Keratinocyte (primary cell): Measurements from ENCODE around the gene HEMK1. TPM values are rescaled to one million over a fixed set of nuclear protein-coding genes. Genes with fewer than 3 reads are reported as not detected.

ENCODE experiments used
- DNase-seq: peaks from one replicate; pipeline ENCODE4 v3.0.0-alpha.2; 2011; ENCODE audit warnings: low read depth, missing footprints, low spot score
- FAIRE-seq: peaks from 2 replicates; lab custom pipeline; 2011; peaks lifted over from hg19 to GRCh38; lab: Jason Lieb, UNC
- H2AFZ ChIP-seq: 2 replicates; pipeline ENCODE4 v1.6.0; 2012; ENCODE audit warnings: low read length, control low read depth, inconsistent platforms; ENCODE audit not compliant: control insufficient read depth
- H3K27ac ChIP-seq: 2 replicates; pipeline ENCODE4 v1.5.1; 2011; ENCODE audit warnings: low read length; ENCODE audit not compliant: control insufficient read depth, insufficient read depth
- H3K27me3 ChIP-seq: 3 replicates; pipeline ENCODE4 v1.6.0; 2011; ENCODE audit warnings: low read length; ENCODE audit not compliant: control insufficient read depth, insufficient read depth; ENCODE audit errors: extremely low read depth
- H3K36me3 ChIP-seq, 2 experiments: 2 replicates in 1 of 2; 3 replicates in 1 of 2; pipeline ENCODE4 v1.5.1; 2011; ENCODE audit warnings: low read length in 2 of 2, mild to moderate bottlenecking in 1 of 2; ENCODE audit not compliant: control insufficient read depth in 2 of 2, insufficient read depth in 2 of 2; ENCODE audit errors: extremely low read depth in 1 of 2
- H3K4me1 ChIP-seq: 3 replicates; pipeline ENCODE4 v1.5.1; 2011; ENCODE audit warnings: low read length; ENCODE audit not compliant: control insufficient read depth, insufficient read depth; ENCODE audit errors: extremely low read depth
- H3K4me2 ChIP-seq: 3 replicates; pipeline ENCODE4 v1.6.0; 2011; ENCODE audit warnings: low read depth, low read length; ENCODE audit not compliant: control insufficient read depth, insufficient read depth; ENCODE audit errors: extremely low read depth
- H3K4me3 ChIP-seq, 3 experiments: fragments of 200-600 bp in 1 of 3; sonication (generic) in 1 of 3; 2 replicates in 2 of 3; 3 replicates in 1 of 3; pipeline ENCODE4 v1.5.1; 2011 to 2016; ENCODE audit warnings: low read length in 3 of 3, mild to moderate bottlenecking in 3 of 3, control low read depth in 2 of 3, inconsistent platforms in 1 of 3, low read depth in 1 of 3, mixed read lengths in 1 of 3, mixed run types in 1 of 3, moderate library complexity in 1 of 3; ENCODE audit not compliant: control insufficient read depth in 2 of 3, insufficient read depth in 2 of 3; ENCODE audit errors: extremely low read depth in 1 of 3
- H3K79me2 ChIP-seq: 2 replicates; pipeline ENCODE4 v1.6.0; 2012; ENCODE audit warnings: low read length; ENCODE audit not compliant: control insufficient read depth, insufficient read depth
- H3K9ac ChIP-seq: 3 replicates; pipeline ENCODE4 v1.6.0; 2011; ENCODE audit warnings: low read length; ENCODE audit not compliant: control insufficient read depth, insufficient read depth; ENCODE audit errors: extremely low read depth
- H3K9me1 ChIP-seq: 3 replicates; pipeline ENCODE4 v1.6.0; 2011; ENCODE audit warnings: low read length; ENCODE audit not compliant: control insufficient read depth, insufficient read depth; ENCODE audit errors: extremely low read depth
- H3K9me3 ChIP-seq: 2 replicates; pipeline ENCODE4 v1.5.1; 2012; ENCODE audit warnings: low read depth, low read length; ENCODE audit not compliant: control insufficient read depth
- H4K20me1 ChIP-seq: 3 replicates; pipeline ENCODE4 v1.6.0; 2011; ENCODE audit warnings: low read length; ENCODE audit not compliant: control insufficient read depth, insufficient read depth; ENCODE audit errors: extremely low read depth
- EZH2 ChIP-seq: IDR thresholded peaks from one replicate; pipeline ENCODE4 v1.6.1; 2012; ENCODE audit warnings: inconsistent platforms, mild to moderate bottlenecking, low read length, moderate library complexity
- dilution Hi-C: fragments of 300-500 bp; cut with MboI; formaldehyde crosslinking; loops from one replicate; pipeline ENCODE4 v1.7.0; 2020; ENCODE audit warnings: low sequenced_read_pairs; ENCODE audit not compliant: extremely low pct_ligation_motif_present
- polyA plus RNA-seq, 5 experiments: library from polyadenylated mRNA; depleted of rRNA in 3 of 5; stranded (reverse) in 3 of 5; stranded (forward) in 1 of 5; unstranded in 1 of 5; fragments of >200 nt; gene quantifications; 1 replicate in 1 of 5; 2 replicates in 3 of 5; 3 replicates in 1 of 5; pipeline versions ENCODE4 v1.2.1 to v1.2.3, GENCODE V29; 2011 to 2012; ENCODE audit warnings: missing spikeins in 2 of 5, low read depth in 1 of 5, low replicate concordance in 1 of 5
- TF ChIP-seq, protein P1 (sequence below), 3 experiments: IDR thresholded peaks in 1 of 3; conservative IDR thresholded peaks in 1 of 3; optimal IDR thresholded peaks in 1 of 3; 2 replicates in 2 of 3; 3 replicates in 1 of 3; pipeline versions ENCODE3 to v1.5.1; 2011; ENCODE audit warnings: low read length in 3 of 3, mild to moderate bottlenecking in 3 of 3, moderate library complexity in 2 of 3, control low read depth in 1 of 3, inconsistent platforms in 1 of 3; ENCODE audit not compliant: insufficient read depth in 2 of 3; ENCODE audit errors: extremely low read depth in 1 of 3

Gene HEMK1
- polyA plus RNA-seq, 1 donor (not counting 4 experiments of a cell fraction or from before 2014, with no cell fraction given) = 13.0 TPM

DNA sequence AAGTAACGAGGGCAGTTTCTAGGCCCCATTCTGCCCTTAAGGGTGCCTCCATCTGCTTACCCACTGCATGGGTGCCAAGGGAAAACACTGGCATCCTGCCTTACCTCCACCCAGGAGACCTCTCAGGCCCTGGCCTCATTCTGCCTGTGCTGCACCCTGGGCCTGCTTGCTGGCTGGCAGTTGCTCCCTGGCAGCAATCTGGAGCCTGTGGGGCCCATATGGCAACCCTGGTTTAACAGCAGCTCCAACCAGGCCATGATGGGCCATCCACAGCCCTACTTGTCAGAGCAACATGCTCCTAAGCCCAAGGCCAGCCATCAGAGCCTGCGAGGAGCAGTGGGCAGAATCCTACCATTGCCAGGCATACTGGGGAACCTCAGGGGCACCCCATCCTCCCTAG, 5.5 kb upstream of the HEMK1 start:
- no peak overlapping the region for H3K4me2 ChIP-seq
- DNase-seq (no peak), FAIRE-seq (no peak)
- H3K27ac ChIP-seq = no peak overlapping the region
- no peaks in the 10 kb centered on the region for H4K20me1 ChIP-seq
- dilution Hi-C loops = no loop called here
- H3K4me3 ChIP-seq = no peak overlapping the region
- H3K36me3 ChIP-seq = no peaks in the 10 kb centered on the region
- H3K9ac ChIP-seq = no peak overlapping the region
- H3K4me1 ChIP-seq = peaks cover 27% of the 10 kb centered on the region
- no peaks in the 10 kb centered on the region for H3K9me3 ChIP-seq
- H3K9me1 ChIP-seq = no peaks in the 10 kb centered on the region
- H3K27me3 ChIP-seq = no peaks in the 10 kb centered on the region
- no peak overlapping the region for H2AFZ ChIP-seq
- H3K79me2 ChIP-seq = no peaks in the 10 kb centered on the region
- no peak for TF ChIP-seq EZH2
- TF ChIP-seq, protein P1, sequence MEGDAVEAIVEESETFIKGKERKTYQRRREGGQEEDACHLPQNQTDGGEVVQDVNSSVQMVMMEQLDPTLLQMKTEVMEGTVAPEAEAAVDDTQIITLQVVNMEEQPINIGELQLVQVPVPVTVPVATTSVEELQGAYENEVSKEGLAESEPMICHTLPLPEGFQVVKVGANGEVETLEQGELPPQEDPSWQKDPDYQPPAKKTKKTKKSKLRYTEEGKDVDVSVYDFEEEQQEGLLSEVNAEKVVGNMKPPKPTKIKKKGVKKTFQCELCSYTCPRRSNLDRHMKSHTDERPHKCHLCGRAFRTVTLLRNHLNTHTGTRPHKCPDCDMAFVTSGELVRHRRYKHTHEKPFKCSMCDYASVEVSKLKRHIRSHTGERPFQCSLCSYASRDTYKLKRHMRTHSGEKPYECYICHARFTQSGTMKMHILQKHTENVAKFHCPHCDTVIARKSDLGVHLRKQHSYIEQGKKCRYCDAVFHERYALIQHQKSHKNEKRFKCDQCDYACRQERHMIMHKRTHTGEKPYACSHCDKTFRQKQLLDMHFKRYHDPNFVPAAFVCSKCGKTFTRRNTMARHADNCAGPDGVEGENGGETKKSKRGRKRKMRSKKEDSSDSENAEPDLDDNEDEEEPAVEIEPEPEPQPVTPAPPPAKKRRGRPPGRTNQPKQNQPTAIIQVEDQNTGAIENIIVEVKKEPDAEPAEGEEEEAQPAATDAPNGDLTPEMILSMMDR (optimal IDR thresholded peaks at IDR 0.05 in 1 of 3, IDR thresholded peaks at IDR 0.05 in 1 of 3, conservative IDR thresholded peaks at IDR 0.05 in 1 of 3; ENCODE audit: extremely low read depth in 1 of 3, insufficient read depth in 2 of 3, low read length in 3 of 3) = no peak

DNA sequence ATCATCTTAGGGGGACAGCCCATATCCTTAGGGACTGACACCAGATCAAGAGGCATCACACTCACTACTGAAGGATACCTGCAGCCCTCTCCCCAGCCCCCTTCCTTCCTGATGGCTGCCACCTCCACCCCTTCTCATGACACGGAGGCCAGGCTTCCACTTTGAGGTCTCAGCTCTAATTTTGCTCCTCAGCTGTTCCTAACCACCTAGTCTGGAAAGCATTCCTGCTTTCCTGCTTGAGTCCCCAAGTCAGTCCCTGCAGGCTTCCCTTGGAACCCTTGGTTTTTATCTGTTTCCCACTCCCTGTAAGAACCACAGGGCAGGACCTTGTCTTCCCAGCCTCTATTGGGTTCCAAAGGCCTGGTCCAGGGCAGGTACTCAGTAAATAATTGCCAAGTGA, 5.0 kb upstream of the HEMK1 start:
- FAIRE-seq (no peak), DNase-seq (no peak)
- no peak for TF ChIP-seq EZH2
- TF ChIP-seq, protein P1 (optimal IDR thresholded peaks at IDR 0.05 in 1 of 3, IDR thresholded peaks at IDR 0.05 in 1 of 3, conservative IDR thresholded peaks at IDR 0.05 in 1 of 3; ENCODE audit: extremely low read depth in 1 of 3, insufficient read depth in 2 of 3, low read length in 3 of 3) = no peak
- Histone ChIP-seq H4K20me1 (no peaks in the 10 kb centered on the region), H3K9me1 (no peaks in the 10 kb centered on the region), H3K4me3 (no peak overlapping the region), H3K27ac (no peak overlapping the region), H3K79me2 (no peaks in the 10 kb centered on the region), H3K27me3 (no peaks in the 10 kb centered on the region), H3K4me2 (no peak overlapping the region), H3K9me3 (no peaks in the 10 kb centered on the region), H3K9ac (no peak overlapping the region), H3K4me1 (peaks cover 27% of the 10 kb centered on the region), H3K36me3 (no peaks in the 10 kb centered on the region), H2AFZ (no peak overlapping the region)
- dilution Hi-C loops = no loop called here
